ELR (cell line): ENCODE data around the gene MYO5C.
A peak's percentile ranks its signal among the peaks of the same experiment; 100 is the strongest.
"Not testable (repeated sequence)": the region's sequence is repeated elsewhere in the genome, so short reads cannot be mapped to it uniquely, and the experiment has no call there.

Experiments
- DNase-seq: peaks from one replicate; pipeline ENCODE4 v3.0.0-alpha.2; 2015; ENCODE audit warnings: low read depth

The MYO5C gene

GRCh38 chr15:52243697-52244555 is 51.7 kb downstream of the MYO5C start:
- DNase-seq = no peak

- no peak for DNase-seq
These were observed 52.3 kb downstream of the MYO5C start for GRCh38 chr15:52243286-52243685.

- no peak for DNase-seq
These were observed 54.1 kb downstream of the MYO5C start for GRCh38 chr15:52241489-52241888.

DNA sequence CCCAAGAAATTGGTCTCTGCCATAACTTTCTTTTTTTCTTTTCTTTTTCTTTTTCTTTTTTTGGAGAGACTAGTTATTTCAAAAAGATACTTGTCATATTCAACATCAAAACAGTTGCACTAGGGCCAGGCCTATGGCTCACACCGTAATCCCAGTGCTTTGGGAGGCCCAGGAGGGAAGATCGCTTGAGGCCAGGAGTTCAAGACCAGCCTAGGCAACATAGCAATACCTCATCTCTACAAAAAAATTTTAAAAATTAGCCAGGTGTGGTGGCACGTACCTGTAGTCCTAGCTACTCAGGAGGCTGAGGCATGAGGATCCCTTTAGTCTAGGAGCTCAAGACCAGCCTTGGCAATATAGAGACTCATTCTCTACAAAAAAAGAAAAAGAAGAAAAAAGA is 55.4 kb downstream of the MYO5C start:
- DNase-seq = no peak

- DNase-seq = not testable (repeated sequence)
These were observed 56.5 kb downstream of the MYO5C start for GRCh38 chr15:52238989-52239525.

DNA sequence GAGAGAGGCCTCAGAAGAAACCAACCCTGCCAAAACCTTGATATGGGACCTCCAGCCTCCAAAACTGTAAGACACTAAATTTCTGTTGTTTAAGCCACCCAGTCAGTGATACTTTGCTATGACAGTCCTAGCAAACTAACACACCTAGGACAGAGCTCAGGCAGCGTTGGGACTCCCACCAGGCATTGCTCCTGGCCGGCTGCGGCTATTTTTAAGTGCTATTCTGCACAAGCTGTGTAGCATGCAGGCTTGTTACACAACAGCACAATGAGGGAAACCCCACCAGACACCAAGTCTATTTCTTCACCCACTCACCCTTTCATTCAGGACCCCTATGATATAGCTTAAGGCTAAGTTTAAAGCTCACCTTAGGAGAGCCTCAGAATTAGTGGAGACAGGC is 57.5 kb downstream of the MYO5C start:
- DNase-seq = no peak

DNA sequence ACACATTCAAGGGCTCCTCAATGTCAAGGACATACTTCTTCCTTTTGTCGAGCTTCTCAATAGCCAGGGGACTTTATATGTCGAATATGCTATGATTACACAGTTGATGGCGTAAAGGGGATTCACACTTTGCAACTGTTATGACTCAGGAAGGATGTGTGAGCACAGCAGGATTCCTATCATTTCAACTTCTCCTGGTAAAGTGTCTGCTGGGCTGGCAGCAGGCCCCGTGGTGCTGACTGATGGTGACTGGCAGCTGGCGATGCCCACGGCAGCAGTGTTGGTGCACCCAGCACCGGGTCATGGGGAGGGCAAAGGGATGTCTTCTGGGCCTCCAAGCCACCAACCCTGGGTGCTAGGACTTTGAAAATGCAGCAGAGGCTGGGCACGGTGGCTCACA is 59.6 kb downstream of the MYO5C start:
- DNase-seq = no peak

DNA sequence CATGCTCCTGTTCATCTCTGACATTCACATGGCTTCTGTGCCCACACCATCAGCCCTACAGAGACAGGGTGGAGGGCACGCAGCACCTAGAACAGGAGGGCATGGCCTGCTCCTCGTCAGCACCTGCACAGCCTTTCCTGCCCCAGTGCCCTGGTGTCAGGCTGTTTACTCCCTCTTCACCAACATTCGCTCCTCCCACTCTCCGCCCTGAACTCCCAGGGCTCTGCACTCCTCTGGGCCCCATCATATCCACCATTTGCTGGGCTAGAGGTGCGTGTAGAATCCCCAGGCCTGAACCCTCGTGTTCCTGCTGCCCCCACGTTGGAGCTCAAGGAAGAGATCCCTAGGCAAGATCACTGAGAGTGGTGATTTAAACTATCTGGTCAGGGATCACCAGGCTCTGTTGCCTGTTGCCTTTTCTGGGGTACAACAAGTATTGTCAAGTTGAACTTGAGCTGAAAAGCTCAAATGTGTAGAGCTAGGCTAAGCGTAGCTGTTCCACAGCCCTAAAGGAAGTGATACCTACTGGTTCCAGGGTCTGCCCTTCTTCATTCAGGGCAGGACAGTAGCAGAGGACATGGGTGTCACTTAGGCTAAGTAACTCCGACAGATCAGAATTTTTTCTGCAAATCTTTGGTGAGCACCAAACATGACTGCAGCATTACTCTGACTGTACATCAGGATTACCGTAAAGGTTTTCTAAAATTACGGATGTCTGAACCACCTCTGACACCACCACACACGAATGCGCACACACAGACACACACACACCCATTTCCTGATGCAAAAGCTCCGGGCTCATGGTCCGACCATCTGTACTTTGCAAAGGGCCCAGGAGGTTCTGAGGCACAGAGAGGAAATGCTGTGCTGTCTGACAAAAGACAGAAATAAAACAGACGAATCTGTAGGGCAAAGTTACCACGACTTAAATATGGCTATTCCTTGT is 60.7 kb downstream of the MYO5C start:
- no peak for DNase-seq

GRCh38 chr15:52233405-52233804 is 62.2 kb downstream of the MYO5C start:
- DNase-seq = peak; percentile 22

DNA sequence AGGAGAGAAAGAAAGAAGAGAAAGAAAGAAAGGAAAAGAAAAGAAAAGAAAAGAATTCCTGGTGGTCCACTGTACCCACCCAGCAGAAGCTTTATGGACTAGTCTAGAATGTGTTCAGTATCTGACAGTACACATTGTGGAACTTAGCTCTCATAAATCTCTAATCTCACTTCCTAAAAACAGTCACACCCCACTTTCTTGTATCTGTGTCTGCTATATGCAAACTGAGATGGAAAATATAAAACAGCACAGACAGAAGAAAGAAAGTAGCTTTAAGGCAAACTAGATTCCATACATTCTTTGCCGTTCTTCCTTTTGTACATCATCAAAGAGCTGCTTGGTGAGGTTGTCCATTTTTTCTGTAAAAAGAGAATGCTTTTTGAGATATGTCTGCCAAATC is 63.3 kb downstream of the MYO5C start:
- no peak for DNase-seq

DNA sequence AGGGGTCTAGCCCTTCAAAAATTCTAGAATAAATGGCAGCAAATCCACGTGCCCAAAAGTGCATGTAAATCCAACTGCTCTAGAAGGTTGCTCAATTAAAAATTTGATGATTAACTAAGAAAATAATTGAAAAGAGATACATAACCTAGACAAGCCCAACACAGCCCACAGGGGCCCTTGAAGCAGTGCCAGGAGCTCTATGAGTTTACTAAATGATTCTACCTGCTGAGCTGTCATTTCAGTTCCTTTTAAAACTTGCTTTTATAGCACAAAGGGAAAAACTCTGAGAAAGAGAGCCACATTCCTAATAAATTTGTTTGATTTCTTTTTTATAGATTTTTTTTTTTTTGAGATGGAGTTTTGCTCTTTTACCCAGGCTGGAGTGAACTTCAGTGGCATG is 65.5 kb downstream of the MYO5C start:
- no peak for DNase-seq

- DNase-seq = peak; percentile 56
These were observed 66.7 kb downstream of the MYO5C start for GRCh38 chr15:52228921-52229320.

GRCh38 chr15:52227456-52227855 is 68.1 kb downstream of the MYO5C start:
- peak; percentile 84 for DNase-seq

DNA sequence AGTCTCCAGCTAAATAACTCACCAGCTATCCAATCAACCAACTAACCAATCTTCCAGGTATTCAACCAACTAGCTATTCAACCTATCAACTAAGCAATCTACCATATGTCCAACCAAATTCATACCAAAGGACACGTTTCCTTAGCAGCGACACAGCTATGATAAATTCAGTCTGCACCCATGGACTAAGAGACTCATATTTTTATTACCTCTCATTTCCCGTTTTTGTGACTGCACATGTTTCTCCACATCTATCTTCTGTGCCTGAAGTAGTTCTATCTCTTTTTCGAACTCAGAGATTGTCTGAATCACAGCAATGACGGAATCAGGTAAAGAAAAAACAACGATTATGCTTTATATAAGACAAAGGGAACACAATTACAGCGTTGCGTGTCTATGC is 70.4 kb downstream of the MYO5C start:
- DNase-seq = no peak

DNA sequence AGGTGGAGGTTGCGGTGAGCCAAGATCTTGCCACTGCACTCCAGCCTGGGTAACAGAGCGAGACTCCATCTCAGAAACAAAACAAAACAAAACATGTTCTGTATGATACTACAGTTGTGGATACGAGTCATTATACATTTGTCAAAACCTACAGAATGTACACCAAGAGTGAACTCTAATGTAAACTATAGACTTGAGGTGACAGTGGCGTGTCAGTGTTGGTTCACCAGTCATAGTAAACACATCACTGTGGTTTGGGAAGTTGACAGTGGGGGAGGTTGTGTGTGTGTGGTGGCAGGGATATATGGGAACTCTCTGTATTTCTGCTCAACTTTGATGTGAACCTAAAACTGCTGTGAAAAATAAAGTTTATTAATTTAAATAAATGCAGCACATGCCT is 71.4 kb downstream of the MYO5C start:
- peak; percentile 33 for DNase-seq

- DNase-seq = no peak
These were observed 73.9 kb downstream of the MYO5C start for GRCh38 chr15:52221730-52222129.

GRCh38 chr15:52220937-52221660 is 74.5 kb downstream of the MYO5C start:
- DNase-seq = no peak

DNA sequence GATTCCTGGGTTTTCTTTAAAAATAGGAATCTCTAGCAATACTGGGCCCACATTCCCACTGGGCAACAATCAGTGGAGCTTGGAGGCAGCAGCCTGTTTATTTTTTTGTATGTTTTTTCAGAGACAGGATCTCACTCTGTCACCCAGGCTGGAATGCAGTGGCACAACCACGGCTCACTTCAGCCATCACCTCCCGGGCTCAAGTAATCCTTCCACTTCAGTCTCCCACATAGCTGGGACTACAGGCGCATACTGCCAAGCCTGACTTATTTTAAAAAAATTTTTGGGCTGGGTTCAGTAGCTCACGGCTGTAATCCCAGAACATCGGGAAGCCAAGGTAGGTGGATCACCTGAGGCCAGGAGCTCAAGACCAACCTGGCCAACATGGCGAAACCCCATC is 75.4 kb downstream of the MYO5C start:
- DNase-seq = no peak

DNA sequence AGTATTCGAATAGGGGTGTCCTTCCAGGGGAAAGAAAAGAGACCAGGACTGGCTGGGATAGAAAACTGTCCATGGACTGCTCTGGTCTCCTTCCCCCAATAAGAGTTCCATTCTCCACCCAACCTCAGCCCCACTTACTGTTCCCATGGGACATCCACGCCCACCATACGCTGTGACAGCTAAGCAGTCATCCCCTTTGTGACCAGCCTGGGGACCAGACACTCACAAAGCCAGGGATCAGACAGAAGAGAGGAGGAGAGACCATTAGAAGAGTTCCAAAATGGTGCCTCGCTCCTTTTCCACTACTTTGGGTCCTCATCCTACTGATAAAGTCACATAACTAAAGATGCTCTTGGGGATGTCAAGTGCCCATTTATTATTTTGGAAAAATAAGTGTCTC is 76.8 kb downstream of the MYO5C start:
- no peak for DNase-seq

- no peak for DNase-seq
These were observed 77.2 kb downstream of the MYO5C start for GRCh38 chr15:52218371-52218770.

- no peak for DNase-seq
These were observed 78.4 kb downstream of the MYO5C start for GRCh38 chr15:52217186-52217585.

DNA sequence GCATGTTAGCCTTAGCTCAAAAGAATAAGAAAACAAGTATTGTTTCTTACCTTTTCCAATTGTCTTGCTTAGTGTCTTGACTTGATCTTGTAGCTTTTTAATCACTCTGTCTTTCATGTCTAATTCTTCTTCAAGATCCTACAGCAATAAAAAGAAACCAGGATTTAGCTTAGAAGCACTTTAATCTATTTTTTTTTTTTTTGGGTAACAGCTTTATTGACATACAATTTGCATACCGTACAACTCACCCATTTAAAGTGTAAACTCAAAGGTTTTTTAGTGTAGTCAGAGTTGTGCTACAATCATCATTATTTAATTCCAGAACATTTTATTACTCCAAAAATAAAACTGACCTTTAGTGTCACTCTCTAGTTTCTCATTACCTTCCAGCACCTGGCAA is 81.1 kb downstream of the MYO5C start:
- DNase-seq = no peak
